Measurements from ENCODE around the gene OR56A4. TPM values are rescaled to one million over a fixed set of nuclear protein-coding genes. Genes with fewer than 3 reads are reported as not detected.
A peak's percentile ranks its signal among the peaks of the same experiment; 100 is the strongest.

Gene OR56A4
- total RNA-seq, 2 experiments from 2014 or later, result not detected

DNA sequence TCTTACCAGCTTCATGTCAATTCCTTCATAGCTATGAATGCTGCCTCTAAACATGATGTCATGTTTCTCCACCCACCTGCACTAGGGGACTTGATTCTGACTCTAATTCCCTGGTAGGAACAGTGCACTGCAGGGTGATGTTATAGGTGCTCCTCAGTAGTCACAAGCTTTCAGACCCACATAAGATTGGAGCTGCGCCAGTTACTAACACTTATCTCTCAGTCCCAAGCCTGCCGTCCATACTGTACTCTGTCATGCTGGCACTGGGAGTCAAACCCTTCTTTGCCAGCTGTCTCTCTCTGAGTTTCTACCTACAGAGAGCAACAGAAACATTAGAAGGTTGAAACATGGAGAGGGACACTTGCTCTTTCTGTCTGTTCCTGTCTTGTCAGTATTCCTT lies 18.3 kb upstream of the OR56A4 start:
- H3K4me1 Mint-ChIP-seq (ENCODE audit: low read depth), result no peaks in the 10 kb centered on the region
- H3K4me1 ChIP-seq (ENCODE audit: insufficient read depth, low read length), result no peaks in the 10 kb centered on the region
- no peak overlapping the region for H3K4me3 ChIP-seq (ENCODE audit: low read length)
- ChIA-PET CTCF (no interaction called here), POLR2A (no interaction called here)
- ATAC-seq (ENCODE audit: poor library complexity), result no peak
- no peak overlapping the region for H3K4me3 Mint-ChIP-seq
- H3K27ac ChIP-seq (ENCODE audit: low read depth in 1 of 2, low read length in 2 of 2), result no peak overlapping the region
- TF ChIP-seq, protein P1, sequence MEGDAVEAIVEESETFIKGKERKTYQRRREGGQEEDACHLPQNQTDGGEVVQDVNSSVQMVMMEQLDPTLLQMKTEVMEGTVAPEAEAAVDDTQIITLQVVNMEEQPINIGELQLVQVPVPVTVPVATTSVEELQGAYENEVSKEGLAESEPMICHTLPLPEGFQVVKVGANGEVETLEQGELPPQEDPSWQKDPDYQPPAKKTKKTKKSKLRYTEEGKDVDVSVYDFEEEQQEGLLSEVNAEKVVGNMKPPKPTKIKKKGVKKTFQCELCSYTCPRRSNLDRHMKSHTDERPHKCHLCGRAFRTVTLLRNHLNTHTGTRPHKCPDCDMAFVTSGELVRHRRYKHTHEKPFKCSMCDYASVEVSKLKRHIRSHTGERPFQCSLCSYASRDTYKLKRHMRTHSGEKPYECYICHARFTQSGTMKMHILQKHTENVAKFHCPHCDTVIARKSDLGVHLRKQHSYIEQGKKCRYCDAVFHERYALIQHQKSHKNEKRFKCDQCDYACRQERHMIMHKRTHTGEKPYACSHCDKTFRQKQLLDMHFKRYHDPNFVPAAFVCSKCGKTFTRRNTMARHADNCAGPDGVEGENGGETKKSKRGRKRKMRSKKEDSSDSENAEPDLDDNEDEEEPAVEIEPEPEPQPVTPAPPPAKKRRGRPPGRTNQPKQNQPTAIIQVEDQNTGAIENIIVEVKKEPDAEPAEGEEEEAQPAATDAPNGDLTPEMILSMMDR (IDR thresholded peaks at IDR 0.05), result no peak
- H3K27ac Mint-ChIP-seq, result no peak overlapping the region
- peaks cover 4 to 14% of the 10 kb centered on the region in 2 experiments for H3K27me3 ChIP-seq (ENCODE audit: control insufficient read depth in 1 of 2, insufficient read depth in 2 of 2, low read length in 2 of 2)
- no peaks in the 10 kb centered on the region for H3K36me3 Mint-ChIP-seq (ENCODE audit: low read depth)
- H3K27me3 Mint-ChIP-seq, result peaks cover 49% of the 10 kb centered on the region
- no peaks in the 10 kb centered on the region for H3K9me3 ChIP-seq (ENCODE audit: control insufficient read depth in 1 of 2, insufficient read depth in 1 of 2, low read length in 2 of 2)
- intact Hi-C loops (cut with DNase I, micrococcal nuclease), result loop anchor here in 1 of 2 experiments (2.0 kb wide), 1 partner anchor 290 kb away; no protein-coding TSS in a partner anchor
- H3K36me3 ChIP-seq (ENCODE audit: insufficient read depth, low read length), result no peaks in the 10 kb centered on the region
- H3K9me3 Mint-ChIP-seq, result no peaks in the 10 kb centered on the region
- no peak for DNase-seq

DNA sequence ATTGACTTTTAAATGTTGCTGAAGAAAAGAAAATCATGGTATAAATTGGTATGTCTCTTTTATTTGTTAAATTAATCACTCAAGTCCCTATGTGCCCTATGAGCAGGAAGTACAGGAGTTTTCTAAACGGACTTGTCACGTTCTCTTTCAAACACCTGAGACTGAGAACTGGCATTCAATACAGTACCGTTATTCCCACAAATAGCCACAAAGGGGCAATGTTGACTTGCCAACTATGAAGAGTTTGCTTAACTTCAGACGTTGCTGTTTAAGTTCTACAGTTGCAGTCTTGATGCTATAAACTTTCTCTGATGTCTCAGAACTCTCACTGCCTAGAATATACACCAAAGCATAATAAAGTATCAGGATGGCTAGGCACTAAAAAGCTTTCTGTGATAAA lies 16.2 kb upstream of the OR56A4 start:
- ChIA-PET POLR2A (no interaction called here), CTCF (interaction anchor here (1.0 kb wide), 1 partner anchor 330 kb away, joined by 3 read pairs; no protein-coding TSS in a partner anchor)
- no peak overlapping the region for H3K4me3 ChIP-seq (ENCODE audit: low read length)
- no peak overlapping the region for H3K27ac ChIP-seq (ENCODE audit: low read depth in 1 of 2, low read length in 2 of 2)
- H3K27me3 Mint-ChIP-seq, result peaks cover 57% of the 10 kb centered on the region
- intact Hi-C loops (cut with DNase I, micrococcal nuclease), result loop anchor here (1.0 to 2.0 kb wide), 2 partner anchors 291 to 330 kb away; no protein-coding TSS in a partner anchor
- H3K36me3 ChIP-seq (ENCODE audit: insufficient read depth, low read length), result no peaks in the 10 kb centered on the region
- H3K27ac Mint-ChIP-seq, result no peak overlapping the region
- no peaks in the 10 kb centered on the region for H3K4me1 Mint-ChIP-seq (ENCODE audit: low read depth)
- H3K4me1 ChIP-seq (ENCODE audit: insufficient read depth, low read length), result no peaks in the 10 kb centered on the region
- no peaks in the 10 kb centered on the region for H3K36me3 Mint-ChIP-seq (ENCODE audit: low read depth)
- ATAC-seq (ENCODE audit: poor library complexity), result peak; percentile 43
- H3K27me3 ChIP-seq (ENCODE audit: control insufficient read depth in 1 of 2, insufficient read depth in 2 of 2, low read length in 2 of 2), result peaks cover 4 to 6% of the 10 kb centered on the region in 2 experiments
- no peaks in the 10 kb centered on the region for H3K9me3 Mint-ChIP-seq
- no peaks in the 10 kb centered on the region for H3K9me3 ChIP-seq (ENCODE audit: control insufficient read depth in 1 of 2, insufficient read depth in 1 of 2, low read length in 2 of 2)
- DNase-seq, result peak in 4 of 14 experiments; percentile 13 to 63 (median 54)
- TF ChIP-seq, protein P1 (IDR thresholded peaks at IDR 0.05), result peak; percentile 41
- H3K4me3 Mint-ChIP-seq, result no peak overlapping the region

DNA sequence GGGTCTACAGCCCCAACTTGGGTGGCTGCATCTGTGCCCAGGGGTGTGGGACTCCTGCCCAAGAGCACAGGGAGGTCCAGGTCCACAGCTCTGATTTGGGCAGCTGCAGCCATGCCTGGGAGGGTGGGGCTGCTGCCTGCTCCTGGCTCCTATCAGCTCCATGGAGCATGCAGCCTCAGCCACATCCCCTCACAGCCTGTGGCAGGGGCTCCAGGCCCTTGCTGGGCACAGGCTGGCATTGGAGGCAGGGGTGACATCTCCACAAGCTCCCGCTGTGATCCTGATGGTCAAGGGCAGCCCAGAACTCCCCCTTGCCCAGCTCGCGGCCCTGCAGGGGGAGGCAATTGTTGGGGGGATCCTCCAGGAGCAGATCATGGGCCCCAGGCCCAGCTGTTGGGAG lies 6.3 kb upstream of the OR56A4 start:
- H3K36me3 ChIP-seq (ENCODE audit: insufficient read depth, low read length), result no peaks in the 10 kb centered on the region
- POLR2A ChIA-PET, result no interaction called here
- peaks cover 2 to 4% of the 10 kb centered on the region in 2 experiments for H3K27me3 ChIP-seq (ENCODE audit: control insufficient read depth in 1 of 2, insufficient read depth in 2 of 2, low read length in 2 of 2)
- Mint-ChIP-seq H3K36me3 (ENCODE audit: low read depth) (no peaks in the 10 kb centered on the region), H3K9me3 (peaks cover 6% of the 10 kb centered on the region), H3K27ac (no peak overlapping the region), H3K27me3 (peaks cover 37% of the 10 kb centered on the region), H3K4me3 (no peak overlapping the region), H3K4me1 (ENCODE audit: low read depth) (no peaks in the 10 kb centered on the region)
- intact Hi-C loops (cut with DNase I, micrococcal nuclease), result no loop called here
- H3K4me1 ChIP-seq (ENCODE audit: insufficient read depth, low read length), result no peaks in the 10 kb centered on the region
- DNase-seq (no peak), ATAC-seq (ENCODE audit: poor library complexity) (no peak)
- H3K9me3 ChIP-seq (ENCODE audit: control insufficient read depth in 1 of 2, insufficient read depth in 1 of 2, low read length in 2 of 2), result peaks cover 0 to 11% of the 10 kb centered on the region in 2 experiments
- H3K27ac ChIP-seq (ENCODE audit: low read depth in 1 of 2, low read length in 2 of 2), result no peak overlapping the region
- CTCF ChIA-PET, result no interaction called here
- TF ChIP-seq, protein P1 (IDR thresholded peaks at IDR 0.05), result no peak
- H3K4me3 ChIP-seq (ENCODE audit: low read length), result no peak overlapping the region
